T-helper 17 cell (primary cell): ENCODE data around the gene CYP11A1. TPM values are rescaled to one million over a fixed set of nuclear protein-coding genes. Genes with fewer than 3 reads are reported as not detected.

ENCODE experiments used
- ATAC-seq: fragments of 150-1000 bp; cut with Tn5 transposase; 2 replicates; pipeline ENCODE4 v1.10.0; 2021; ENCODE audit warnings: mild to moderate bottlenecking, moderate library complexity
- DNase-seq, 3 donors: peaks; one replicate each; pipeline versions ENCODE4 v3.0.0 to v3.0.0-alpha.2; 2020 to 2021
- H3K9me3 ChIP-seq: one replicate; pipeline ENCODE4 v1.7.0; 2013; ENCODE audit warnings: low read length, mild to moderate bottlenecking; ENCODE audit not compliant: control insufficient read depth, poor library complexity, severe bottlenecking
- H3K27ac Mint-ChIP-seq: one replicate; pipeline ENCODE4 v1.8.0; 2022; ENCODE audit warnings: mild to moderate bottlenecking, moderate library complexity, mixed read lengths
- H3K27me3 Mint-ChIP-seq: one replicate; pipeline ENCODE4 v1.8.0; 2022; ENCODE audit warnings: mixed read lengths
- H3K36me3 Mint-ChIP-seq: one replicate; pipeline ENCODE4 v1.8.0; 2022; ENCODE audit warnings: low read depth, mixed read lengths
- H3K4me1 Mint-ChIP-seq: one replicate; pipeline ENCODE4 v1.8.0; 2022; ENCODE audit warnings: mild to moderate bottlenecking, mixed read lengths
- H3K4me3 Mint-ChIP-seq: one replicate; pipeline ENCODE4 v1.8.0; 2022; ENCODE audit warnings: mild to moderate bottlenecking, moderate library complexity, mixed read lengths
- total RNA-seq, 4 donors: library from RNA in 2 of 4; stranded (reverse) in 2 of 4; gene quantifications; one replicate each; pipeline ENCODE4 v1.2.3 and lab custom pipeline; 2022 to 2026

The CYP11A1 gene
- total RNA-seq, 2 donors from 2014 or later = not detected

DNA sequence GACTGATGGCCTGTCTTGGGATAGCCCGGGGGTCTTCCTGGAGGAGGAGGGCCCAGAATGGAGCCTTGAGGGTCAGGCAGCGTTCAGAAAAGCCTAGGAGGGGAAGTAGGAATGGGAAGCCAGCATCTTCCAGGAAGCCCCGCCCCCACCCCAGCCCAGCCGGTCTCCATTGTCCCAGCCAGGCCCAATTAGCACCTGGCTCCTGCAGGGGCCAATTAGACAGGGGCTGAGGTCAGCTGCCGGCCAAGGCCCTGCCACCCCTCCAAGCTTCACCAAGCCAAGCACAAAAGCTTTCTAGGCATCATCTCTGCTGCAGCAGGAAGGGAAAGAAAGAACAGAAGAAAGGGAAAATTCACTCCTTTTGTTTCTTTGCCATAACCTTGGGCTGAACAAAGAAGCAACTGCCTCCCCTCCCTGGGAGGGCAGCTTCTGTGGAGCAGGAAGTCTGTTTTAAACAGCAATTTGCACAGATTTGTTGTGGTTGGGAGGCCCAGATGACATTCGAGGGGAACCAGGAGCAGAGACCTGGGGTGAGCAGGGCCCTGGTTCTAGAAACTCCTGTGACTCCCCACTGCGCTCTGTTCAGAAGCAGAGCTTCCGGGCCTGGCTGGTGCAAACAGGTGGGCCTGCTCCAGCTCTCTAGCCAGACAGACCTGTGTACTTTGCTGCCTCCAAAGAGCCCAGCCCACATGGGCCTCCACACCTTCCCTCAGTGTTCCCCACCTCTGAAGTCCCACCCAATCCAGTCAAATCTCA, 47.7 kb downstream of the CYP11A1 start:
- no peak overlapping the region for H3K4me3 Mint-ChIP-seq
- no peak overlapping the region for H3K27ac Mint-ChIP-seq
- H3K27me3 Mint-ChIP-seq = peaks cover 7% of the 10 kb centered on the region
- DNase-seq (no peak), ATAC-seq (no peak)
- peaks cover 11% of the 10 kb centered on the region for H3K4me1 Mint-ChIP-seq
- H3K36me3 Mint-ChIP-seq = no peaks in the 10 kb centered on the region
- H3K9me3 ChIP-seq = no peaks in the 10 kb centered on the region

DNA sequence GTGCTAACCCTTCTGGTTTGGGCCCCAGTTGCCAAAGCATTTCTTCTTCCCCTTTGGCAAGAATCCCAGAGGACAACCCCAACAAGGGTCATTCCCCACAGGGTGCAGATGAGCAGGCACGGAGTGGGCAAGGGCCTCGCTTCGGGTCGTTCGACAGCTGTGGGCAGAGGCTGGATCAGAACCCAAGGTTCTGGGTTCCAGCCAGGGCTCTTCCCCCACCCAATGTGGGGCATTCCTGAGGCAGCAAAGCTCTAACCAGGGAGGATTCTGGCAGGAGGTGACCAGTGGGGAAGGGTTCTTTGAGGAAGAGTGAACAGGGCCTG, 48.3 kb downstream of the CYP11A1 start:
- ATAC-seq = no peak
- no peak overlapping the region for H3K4me3 Mint-ChIP-seq
- no peak overlapping the region for H3K27ac Mint-ChIP-seq

GRCh38 chr15:74318376-74319137, 48.9 kb downstream of the CYP11A1 start:
- H3K4me3 Mint-ChIP-seq = no peak overlapping the region

More for the DNA sequence above, 48.3 kb downstream of the CYP11A1 start:
- no peaks in the 10 kb centered on the region for H3K9me3 ChIP-seq
- no peak for DNase-seq
- H3K27me3 Mint-ChIP-seq = peaks cover 2% of the 10 kb centered on the region
- peaks cover 13% of the 10 kb centered on the region for H3K4me1 Mint-ChIP-seq
- H3K36me3 Mint-ChIP-seq = no peaks in the 10 kb centered on the region

GRCh38 chr15:74317820-74318375, 49.5 kb downstream of the CYP11A1 start:
- peaks cover 3% of the 10 kb centered on the region for H3K36me3 Mint-ChIP-seq
- no peaks in the 10 kb centered on the region for H3K9me3 ChIP-seq
- DNase-seq = no peak
- ATAC-seq = no peak
- no peak overlapping the region for H3K4me3 Mint-ChIP-seq
- peaks cover 7% of the 10 kb centered on the region for H3K27me3 Mint-ChIP-seq
- H3K4me1 Mint-ChIP-seq = peaks cover 13% of the 10 kb centered on the region
- no peak overlapping the region for H3K27ac Mint-ChIP-seq

More at GRCh38 chr15:74318376-74319137, 48.9 kb downstream of the CYP11A1 start:
- peaks cover 13% of the 10 kb centered on the region for H3K4me1 Mint-ChIP-seq
- H3K9me3 ChIP-seq = no peaks in the 10 kb centered on the region
- ATAC-seq (no peak), DNase-seq (no peak)
- peaks cover 7% of the 10 kb centered on the region for H3K27me3 Mint-ChIP-seq
- H3K36me3 Mint-ChIP-seq = peaks cover 3% of the 10 kb centered on the region
- H3K27ac Mint-ChIP-seq = no peak overlapping the region

GRCh38 chr15:74316141-74316540, 51.3 kb downstream of the CYP11A1 start:
- Mint-ChIP-seq H3K27me3 (peaks cover 12% of the 10 kb centered on the region), H3K4me1 (peaks cover 13% of the 10 kb centered on the region), H3K27ac (no peak overlapping the region), H3K4me3 (no peak overlapping the region), H3K36me3 (peaks cover 3% of the 10 kb centered on the region)
- ATAC-seq (no peak), DNase-seq (no peak)
- H3K9me3 ChIP-seq = no peaks in the 10 kb centered on the region

DNA sequence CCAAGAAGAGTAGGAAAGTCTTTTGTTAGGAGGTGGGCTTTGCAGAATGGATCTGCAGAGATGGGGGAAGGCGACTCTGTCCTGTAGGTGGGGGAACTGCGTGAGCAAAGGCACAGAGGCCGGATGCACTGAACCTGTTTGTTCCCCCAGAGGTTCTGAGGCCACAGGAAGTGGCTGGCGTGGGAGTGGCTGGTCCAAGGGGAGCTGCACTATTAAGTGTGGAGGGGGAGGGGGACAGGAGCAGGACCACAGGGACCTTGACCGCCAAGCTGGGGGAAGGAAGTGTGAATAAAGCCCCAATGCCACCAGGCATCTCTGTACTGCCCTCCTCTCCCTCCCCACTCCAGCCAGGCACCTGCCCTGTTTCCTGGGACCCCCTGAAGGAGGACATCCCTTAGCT, 51.8 kb downstream of the CYP11A1 start:
- Mint-ChIP-seq H3K36me3 (peaks cover 3% of the 10 kb centered on the region), H3K27me3 (peaks cover 13% of the 10 kb centered on the region), H3K27ac (no peak overlapping the region), H3K4me1 (peaks cover 13% of the 10 kb centered on the region), H3K4me3 (no peak overlapping the region)
- DNase-seq (no peak), ATAC-seq (no peak)
- no peaks in the 10 kb centered on the region for H3K9me3 ChIP-seq

GRCh38 chr15:74314795-74315438, 52.5 kb downstream of the CYP11A1 start:
- no peak for ATAC-seq
- Mint-ChIP-seq H3K27ac (no peak overlapping the region), H3K27me3 (peaks cover 13% of the 10 kb centered on the region)

DNA sequence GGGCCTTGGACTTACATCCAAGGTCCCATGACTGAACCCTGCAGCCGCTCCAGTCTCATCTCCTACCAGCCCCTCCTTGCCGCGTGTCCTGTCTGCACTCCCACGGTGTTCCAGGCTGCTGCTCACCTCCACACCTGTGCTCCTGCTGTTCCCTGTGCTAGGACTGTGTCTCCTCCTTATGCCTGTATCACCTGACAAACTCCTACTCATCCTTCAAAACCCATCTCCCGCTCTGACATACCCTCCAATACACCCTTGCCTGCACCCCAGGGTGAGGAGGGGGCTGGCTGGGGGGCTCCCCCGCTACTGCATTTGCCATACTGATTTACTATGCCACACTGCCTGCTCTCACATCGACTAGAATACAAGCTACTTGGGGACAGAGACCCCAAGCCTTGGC, 53.6 kb downstream of the CYP11A1 start:
- H3K27me3 Mint-ChIP-seq = peaks cover 18% of the 10 kb centered on the region

More at GRCh38 chr15:74314795-74315438, 52.5 kb downstream of the CYP11A1 start:
- no peak for DNase-seq
- H3K36me3 Mint-ChIP-seq = peaks cover 3% of the 10 kb centered on the region
- H3K9me3 ChIP-seq = no peaks in the 10 kb centered on the region
- peaks cover 13% of the 10 kb centered on the region for H3K4me1 Mint-ChIP-seq
- H3K4me3 Mint-ChIP-seq = no peak overlapping the region

GRCh38 chr15:74312445-74313007, 54.9 kb downstream of the CYP11A1 start:
- no peak overlapping the region for H3K4me3 Mint-ChIP-seq
- no peak for ATAC-seq

More for the DNA sequence above, 53.6 kb downstream of the CYP11A1 start:
- Mint-ChIP-seq H3K27ac (peak overlapping the region; percentile 57), H3K4me1 (peaks cover 13% of the 10 kb centered on the region), H3K4me3 (no peak overlapping the region), H3K36me3 (peaks cover 3% of the 10 kb centered on the region)
- H3K9me3 ChIP-seq = no peaks in the 10 kb centered on the region
- DNase-seq = no peak
- no peak for ATAC-seq

DNA sequence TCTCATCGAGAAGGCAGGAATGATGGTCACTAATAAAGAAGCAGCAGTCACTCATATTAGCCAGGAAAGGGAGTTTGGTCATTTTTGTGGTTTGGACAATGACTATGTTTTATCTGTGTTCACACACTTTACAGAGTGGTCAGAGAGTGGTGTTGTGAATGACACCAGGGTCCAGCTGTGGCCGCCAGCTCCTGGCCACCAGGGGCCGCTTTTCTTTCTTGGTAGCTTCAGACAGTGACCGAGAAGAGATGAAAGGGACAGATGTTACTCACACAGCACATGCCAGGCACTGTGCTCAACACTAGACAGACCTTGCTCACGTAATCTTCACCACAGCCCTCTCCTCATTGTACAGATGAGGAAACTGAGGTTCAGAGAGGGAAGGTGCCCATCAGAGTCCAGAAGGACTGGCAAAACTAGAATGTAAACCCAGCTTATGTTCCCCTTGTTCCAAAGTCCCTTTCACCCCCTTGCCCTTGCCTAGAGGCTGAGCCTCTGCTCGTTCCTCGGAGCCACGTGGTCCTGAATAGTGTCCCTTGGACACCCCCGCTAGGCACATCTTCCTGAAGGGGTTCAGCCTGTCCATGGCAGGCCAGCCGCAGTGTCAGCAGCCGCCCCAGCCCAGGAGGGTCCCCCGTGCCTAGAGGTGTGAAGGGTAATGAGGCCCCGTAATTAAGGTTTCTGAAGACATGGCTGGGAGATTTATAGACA, 55.6 kb downstream of the CYP11A1 start:
- H3K27me3 Mint-ChIP-seq = peaks cover 31% of the 10 kb centered on the region
- no peak overlapping the region for H3K4me3 Mint-ChIP-seq
- no peaks in the 10 kb centered on the region for H3K9me3 ChIP-seq
- H3K4me1 Mint-ChIP-seq = peaks cover 10% of the 10 kb centered on the region
- ATAC-seq (no peak), DNase-seq (no peak)
- H3K36me3 Mint-ChIP-seq = peaks cover 3% of the 10 kb centered on the region
- no peak overlapping the region for H3K27ac Mint-ChIP-seq

More at GRCh38 chr15:74312445-74313007, 54.9 kb downstream of the CYP11A1 start:
- no peaks in the 10 kb centered on the region for H3K9me3 ChIP-seq
- DNase-seq = no peak
- Mint-ChIP-seq H3K27me3 (peaks cover 25% of the 10 kb centered on the region), H3K36me3 (peaks cover 3% of the 10 kb centered on the region), H3K4me1 (peaks cover 10% of the 10 kb centered on the region), H3K27ac (no peak overlapping the region)

DNA sequence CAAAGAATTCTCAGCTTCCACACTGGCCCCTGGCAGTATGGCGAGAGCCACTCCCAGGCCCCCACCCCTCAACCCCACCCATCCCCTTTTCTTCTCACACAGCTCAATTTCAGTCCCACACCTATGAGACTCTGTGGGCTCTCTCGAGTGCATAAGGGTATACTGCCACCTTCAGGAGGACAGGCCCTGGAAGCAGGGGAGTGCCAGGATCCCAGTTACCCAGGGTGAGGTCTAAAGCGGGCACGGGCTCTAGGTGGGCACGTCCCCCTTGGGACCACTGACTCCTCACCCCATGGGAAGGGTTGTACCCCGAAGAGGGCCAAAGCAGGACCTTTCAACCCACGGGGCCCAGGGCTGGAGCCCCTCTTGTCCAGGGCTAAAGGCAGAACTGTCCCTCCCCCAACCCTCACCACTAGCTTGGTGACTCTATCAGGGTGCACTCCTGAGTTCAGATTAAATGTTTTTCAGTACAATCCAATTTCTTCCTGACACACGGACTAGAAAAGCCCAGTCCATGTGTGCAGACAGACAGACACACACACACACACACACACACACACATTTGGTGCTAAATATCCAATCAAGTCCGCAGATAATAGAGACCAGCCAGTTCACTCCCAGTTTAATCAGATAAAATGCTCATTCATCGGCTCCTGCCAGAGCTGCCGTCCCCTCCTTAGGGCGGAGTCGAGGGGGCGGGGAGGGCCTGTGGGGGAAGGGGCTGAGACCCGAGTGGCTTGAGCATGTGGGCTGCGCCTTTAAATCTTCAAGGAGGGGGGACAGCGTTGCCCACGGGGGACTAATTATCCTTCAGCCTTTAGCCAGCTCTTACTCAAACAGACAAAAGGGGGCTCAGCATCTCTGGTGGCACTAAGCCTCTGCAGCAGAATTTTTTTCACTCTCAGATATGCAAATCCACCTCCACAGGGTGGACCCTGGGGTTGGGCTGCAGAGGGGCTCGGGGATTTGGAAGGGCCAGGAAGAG, 59.3 kb downstream of the CYP11A1 start:
- Mint-ChIP-seq H3K27ac (no peak overlapping the region), H3K36me3 (no peaks in the 10 kb centered on the region), H3K4me1 (no peaks in the 10 kb centered on the region), H3K4me3 (no peak overlapping the region), H3K27me3 (peaks cover 62% of the 10 kb centered on the region)
- ATAC-seq (peak; percentile 45), DNase-seq (no peak)
- no peaks in the 10 kb centered on the region for H3K9me3 ChIP-seq
